ENCODE results near the gene C2orf66.

Gene C2orf66

GRCh38 chr2:196845371-196845770 lies 36.2 kb upstream of the C2orf66 start:
- no peak for TF ChIP-seq CTCF (IDR thresholded peaks at IDR 0.05; ENCODE audit: control insufficient read depth, insufficient read depth, low read depth, low read length, missing control alignments)
- no peak for DNase-seq (ENCODE audit: low read depth)
- no peak overlapping the region for H3K4me3 ChIP-seq (ENCODE audit: control insufficient read depth, low read depth, low read length)

GRCh38 chr2:196840171-196840570 lies 31.0 kb upstream of the C2orf66 start:
- no peak for TF ChIP-seq CTCF (IDR thresholded peaks at IDR 0.05; ENCODE audit: control insufficient read depth, insufficient read depth, low read depth, low read length, missing control alignments)
- DNase-seq (ENCODE audit: low read depth): no peak
- H3K4me3 ChIP-seq (ENCODE audit: control insufficient read depth, low read depth, low read length): no peak overlapping the region

- no peak for DNase-seq (ENCODE audit: low read depth)
- no peak overlapping the region for H3K4me3 ChIP-seq (ENCODE audit: control insufficient read depth, low read depth, low read length)
- no peak for TF ChIP-seq CTCF (IDR thresholded peaks at IDR 0.05; ENCODE audit: control insufficient read depth, insufficient read depth, low read depth, low read length, missing control alignments)
Observed at GRCh38 chr2:196839574-196839973, 30.4 kb upstream of the C2orf66 start.

- TF ChIP-seq CTCF (IDR thresholded peaks at IDR 0.05; ENCODE audit: control insufficient read depth, insufficient read depth, low read depth, low read length, missing control alignments): no peak
- no peak for DNase-seq (ENCODE audit: low read depth)
Observed at GRCh38 chr2:196836440-196836839, 27.3 kb upstream of the C2orf66 start.

GRCh38 chr2:196830701-196831100 lies 21.5 kb upstream of the C2orf66 start:
- no peak overlapping the region for H3K4me3 ChIP-seq (ENCODE audit: control insufficient read depth, low read depth, low read length)
- no peak for DNase-seq (ENCODE audit: low read depth)
- no peak for TF ChIP-seq CTCF (IDR thresholded peaks at IDR 0.05; ENCODE audit: control insufficient read depth, insufficient read depth, low read depth, low read length, missing control alignments)

More at GRCh38 chr2:196836440-196836839, 27.3 kb upstream of the C2orf66 start:
- H3K4me3 ChIP-seq (ENCODE audit: control insufficient read depth, low read depth, low read length): no peak overlapping the region

- TF ChIP-seq CTCF (IDR thresholded peaks at IDR 0.05; ENCODE audit: control insufficient read depth, insufficient read depth, low read depth, low read length, missing control alignments): no peak
- H3K4me3 ChIP-seq (ENCODE audit: control insufficient read depth, low read depth, low read length): no peak overlapping the region
- no peak for DNase-seq (ENCODE audit: low read depth)
Observed at GRCh38 chr2:196827356-196827755, 18.2 kb upstream of the C2orf66 start.

Measured in AG09309 (cell line).